GM21717 (cell line): ENCODE data around the gene PTPN23.

Source experiments
- ATAC-seq: cut with Tn5 transposase; IDR thresholded peaks from one replicate; pipeline ENCODE4 v1.9.1; 2021; ENCODE audit warnings: mild to moderate bottlenecking, moderate library complexity; ENCODE audit not compliant: unreplicated experiment

Gene PTPN23

DNA sequence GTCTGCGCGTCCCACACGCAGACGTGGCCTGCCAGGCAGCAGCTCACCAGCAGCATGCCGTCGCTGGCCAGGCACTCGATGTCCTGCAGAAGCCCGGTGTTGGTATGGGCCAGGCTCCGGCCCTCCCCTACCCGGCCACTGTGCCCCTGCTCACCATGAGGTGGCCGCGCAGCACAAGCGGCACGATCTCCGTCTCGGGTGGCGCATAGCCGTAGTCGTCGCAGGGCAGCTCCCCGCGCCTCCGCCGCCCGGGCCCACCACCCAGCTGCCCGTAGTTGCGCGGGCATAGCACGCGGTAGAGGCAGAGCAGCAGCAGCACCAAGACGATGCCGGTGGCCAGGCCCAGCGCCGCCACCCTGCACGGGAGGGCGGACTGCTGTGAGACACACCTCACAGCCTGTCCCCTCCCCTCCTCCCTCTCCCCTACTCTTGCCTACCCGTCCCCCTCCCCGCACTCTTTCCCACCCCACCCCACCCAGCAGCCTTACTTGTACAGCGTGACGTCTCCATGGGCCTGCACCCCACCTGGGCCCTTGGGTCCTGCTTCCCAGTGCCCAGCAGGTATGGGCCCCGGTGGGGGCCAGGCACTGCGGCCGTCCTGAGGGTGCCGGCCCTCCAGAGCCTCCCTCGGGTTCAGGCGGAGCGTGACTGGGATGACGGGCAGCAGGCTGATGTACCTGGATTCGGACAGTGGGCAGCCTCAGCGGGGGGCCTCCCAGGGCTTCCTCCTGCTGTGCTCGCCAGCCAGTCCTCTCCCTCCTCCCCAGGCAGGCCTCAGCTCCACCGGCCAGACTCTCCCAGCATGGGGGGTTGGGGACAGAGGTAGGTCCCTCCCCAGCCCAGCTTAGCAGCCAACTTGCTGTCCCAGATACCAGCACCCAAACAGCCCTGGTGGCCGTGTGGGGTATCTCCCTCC, 37.6 kb downstream of the PTPN23 start:
- ATAC-seq: no peak

DNA sequence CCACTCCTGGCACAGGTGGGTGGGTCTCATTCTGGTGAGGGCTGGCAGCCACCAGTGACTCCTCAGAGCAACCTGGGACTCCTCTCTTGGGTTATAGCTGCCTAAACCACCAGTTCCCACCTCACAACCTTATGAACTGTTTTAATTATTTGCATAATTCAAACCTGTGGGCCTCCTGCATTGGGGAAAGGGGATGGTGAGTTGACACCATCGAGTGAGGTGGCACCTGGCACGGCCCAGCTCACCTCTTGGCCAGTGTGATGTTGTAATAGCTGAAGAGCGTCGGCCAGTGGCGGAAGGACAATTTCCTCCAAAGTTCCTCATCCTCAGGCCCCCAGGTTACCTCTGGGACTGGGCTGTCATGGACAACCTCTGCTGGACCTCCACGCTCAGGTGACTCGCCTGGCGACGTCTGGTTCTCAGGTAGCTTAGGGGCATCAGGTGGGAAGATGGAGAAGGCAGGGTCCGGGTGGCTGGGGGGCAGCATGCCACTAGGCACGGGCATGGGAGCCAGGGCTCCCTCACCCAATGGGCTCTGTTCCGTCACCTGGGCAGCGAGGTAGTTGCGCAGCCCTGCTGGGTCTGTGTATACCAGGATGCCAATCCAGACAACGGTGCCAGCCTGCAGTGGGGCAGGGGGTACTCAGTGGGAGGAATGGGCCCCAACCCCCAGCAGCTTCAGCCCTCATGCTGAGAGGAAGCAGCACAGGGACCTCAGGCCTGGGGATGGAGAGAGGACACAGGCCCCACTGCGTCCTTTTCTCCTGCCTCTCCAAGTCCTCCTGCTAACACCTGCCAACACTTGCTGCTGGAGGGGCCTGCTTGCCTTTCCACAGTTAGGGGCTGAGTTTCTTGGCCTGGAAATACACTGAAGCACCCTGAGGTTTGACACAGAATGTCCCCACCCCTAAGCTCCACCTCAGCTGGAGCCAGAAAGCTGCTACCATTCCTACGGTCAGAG, 38.5 kb downstream of the PTPN23 start:
- no peak for ATAC-seq

DNA sequence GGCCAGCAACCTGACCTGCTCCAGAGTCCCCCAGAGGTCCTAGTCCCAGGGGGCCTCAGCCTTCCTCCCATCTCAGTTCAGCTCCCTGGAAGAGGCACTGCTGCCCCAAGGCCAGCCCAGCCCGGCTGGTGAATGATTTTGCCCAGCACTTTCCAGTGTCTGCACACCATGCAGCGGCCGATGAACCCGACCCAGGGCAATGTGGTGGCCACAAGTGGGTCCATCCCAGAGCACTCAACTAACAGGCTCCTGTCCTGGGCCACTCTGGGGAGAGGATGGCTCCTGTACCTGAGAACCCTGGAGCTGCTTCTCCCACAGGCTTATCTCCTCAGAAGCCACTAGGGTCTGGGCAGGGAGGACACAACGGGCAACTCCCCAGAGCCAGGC, 39.2 kb downstream of the PTPN23 start:
- ATAC-seq: no peak

DNA sequence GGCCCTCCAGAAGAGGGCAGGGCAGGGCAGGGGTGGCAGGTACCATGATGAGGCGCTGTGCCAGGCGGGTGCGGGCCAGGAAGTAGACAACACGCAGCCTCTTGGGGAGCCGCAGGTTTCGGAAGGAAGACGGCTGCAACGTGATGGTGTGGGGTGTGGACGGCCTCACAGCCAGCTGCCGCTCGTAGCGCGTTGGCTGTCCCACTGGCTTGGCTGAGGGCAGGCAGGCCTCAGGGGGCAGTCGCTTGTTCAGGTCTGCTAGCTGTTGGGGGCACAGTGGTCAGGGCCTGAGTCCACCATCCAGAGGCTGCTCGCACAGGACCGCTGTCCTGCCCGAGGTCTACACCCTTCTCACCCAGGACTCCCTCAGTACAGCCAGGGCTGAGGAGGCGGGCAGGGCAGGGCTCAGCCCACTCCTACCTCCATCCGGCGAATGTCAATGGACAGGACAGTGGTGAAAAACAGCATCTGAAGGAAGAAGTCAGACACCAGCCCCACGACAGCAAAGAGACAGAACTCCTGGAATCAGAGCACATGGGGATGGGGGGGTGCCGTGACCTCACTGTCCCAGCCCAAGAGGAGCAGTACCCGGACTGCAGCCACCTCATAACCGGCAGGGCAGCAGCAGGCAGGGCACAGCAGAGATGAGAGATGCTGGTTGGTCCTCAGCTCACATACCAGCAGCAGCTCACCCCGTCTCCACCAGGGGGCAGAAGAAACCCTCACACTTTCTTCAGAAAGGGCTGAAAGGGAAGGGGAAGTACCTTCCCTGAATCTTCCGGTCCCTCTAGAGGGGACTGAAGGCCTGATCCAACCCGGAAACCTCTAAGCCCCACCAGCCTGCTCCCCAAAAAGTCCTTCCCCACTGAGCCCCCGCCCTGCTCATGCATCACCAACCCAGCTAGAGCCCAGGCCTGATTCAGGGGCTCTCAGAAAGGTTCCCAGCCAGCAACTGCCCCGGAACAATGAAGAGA, 40.0 kb downstream of the PTPN23 start:
- ATAC-seq: peak; percentile 60

DNA sequence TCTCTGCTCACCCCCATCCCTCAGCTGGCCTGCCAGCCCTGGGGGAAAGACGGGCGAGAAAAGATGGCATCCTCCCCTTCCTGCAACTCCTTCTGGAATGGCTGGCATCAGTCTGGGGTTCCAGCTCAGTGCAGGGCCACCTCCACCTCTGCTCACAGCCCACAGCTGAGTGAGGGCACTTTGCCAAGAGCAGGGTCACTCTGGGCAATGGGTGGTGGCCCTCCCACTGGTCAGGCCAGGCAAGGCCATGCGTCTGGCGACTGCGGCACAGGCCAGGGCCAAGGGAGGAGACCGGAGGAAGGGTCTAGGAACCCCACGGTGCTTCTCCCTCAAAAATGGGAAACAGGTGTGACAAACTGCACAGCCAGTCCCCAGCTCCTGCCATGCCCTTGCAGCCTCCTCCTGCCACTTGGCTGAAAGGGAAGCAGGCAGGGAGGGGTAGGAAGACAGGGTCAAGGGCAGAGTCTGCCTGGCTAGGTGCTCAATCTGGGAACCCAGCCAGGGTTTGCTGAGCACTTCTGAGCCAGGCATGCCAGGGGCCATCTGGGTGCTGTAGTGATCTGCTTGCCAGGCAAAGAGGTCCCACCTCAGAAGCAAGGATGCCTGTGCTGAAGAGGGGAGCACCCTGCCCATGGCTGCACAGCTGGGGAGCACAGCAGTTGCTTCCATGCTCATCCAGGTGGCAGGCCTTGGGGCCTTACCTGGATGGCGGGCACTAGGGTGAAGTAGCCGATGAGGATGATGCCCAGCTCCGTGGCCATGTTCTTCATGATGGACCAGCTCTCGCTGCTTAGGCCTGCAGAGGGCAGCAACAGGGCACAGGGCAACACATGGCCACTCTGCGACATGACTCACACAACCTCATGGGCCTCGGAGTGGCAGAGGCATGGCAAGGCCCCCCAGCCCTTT, 41.2 kb downstream of the PTPN23 start:
- ATAC-seq: no peak

DNA sequence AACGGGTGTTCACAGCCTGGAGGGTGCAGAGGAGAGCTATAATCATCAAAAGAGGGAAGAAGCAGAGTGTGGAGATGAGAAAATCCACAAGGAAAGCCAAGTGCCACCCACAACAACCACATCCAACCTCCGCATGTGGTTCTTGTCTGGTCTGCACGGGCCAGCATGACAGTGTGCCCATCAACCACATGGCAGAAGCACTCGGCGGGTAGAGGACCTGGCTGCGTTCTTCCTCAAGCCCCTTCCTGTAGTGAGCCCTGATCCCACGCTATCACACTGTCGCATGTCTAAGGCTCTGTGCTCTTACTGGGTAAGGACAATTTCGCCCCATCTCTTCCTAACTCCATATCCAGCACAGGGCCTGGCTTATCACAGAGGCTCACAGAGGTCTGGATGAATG, 41.9 kb downstream of the PTPN23 start:
- no peak for ATAC-seq

DNA sequence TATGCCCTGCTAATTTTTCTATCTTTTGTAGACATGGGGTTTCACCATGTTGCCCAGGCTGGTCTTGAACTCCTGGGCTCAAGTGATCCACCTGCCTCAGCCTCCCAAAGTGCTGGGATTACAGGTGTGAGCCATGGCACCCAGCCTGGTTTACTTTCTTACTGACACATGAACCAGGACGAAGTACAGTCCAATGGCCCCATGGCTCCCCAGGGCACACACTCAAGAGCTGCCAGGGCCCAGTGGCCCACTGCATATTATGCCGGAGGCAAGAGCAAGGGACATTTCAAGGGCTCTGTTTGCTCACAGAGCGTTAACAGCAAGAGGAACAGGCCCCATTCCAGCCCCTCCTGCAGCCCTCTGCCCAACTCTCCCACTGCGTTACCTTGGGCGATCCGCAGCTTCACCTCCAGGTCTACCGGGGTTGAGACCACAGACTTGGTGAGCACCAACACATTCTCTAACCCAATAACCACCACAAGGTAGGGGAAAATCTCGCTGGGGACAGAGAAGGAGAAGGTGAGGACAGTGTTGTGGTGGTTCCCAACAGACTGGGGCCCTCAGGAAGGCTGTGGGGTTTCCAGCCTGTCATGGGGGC, 42.8 kb downstream of the PTPN23 start:
- no peak for ATAC-seq

DNA sequence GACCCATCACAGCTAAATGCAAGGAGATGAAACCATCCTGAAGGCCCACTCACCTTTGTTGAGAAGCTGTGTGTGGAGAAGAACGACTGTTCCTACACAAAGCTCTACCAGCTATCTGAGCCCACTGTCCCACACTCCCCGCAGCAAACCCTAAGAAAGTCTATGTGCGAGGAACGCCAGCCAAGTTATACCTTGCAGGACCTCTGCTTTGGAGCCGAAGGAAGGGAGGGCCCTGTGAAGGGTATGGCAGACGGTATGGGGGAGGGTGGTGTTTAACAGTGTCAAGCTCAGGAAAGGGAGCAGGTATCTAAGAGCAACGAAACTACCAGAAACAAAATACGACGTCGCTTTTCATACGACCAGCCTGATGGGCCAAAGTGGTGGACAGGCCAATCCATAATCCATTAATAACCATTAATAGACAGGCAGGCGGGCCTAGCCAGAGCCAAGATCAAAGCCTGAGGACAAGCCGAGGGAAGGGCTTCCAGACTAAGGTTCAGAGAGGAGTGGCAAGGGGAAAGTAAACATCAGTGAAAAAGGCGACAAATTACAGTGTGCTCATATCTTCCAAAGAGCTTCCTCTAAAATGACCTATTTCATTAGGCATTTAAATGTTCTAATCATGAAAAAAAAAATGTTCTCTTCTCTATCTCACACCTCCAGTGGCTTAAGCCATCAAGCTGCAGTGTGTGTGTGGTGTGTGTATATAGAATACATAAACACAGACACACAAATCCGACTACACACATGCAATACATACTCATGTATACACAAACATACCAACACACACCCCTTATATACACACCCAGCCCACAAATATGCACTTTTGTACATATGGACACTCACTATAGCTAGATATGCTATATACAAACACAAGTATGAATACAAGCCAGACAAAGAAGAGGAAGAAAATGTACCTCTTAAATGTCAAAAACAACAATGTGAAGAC, 43.9 kb downstream of the PTPN23 start:
- ATAC-seq: no peak

DNA sequence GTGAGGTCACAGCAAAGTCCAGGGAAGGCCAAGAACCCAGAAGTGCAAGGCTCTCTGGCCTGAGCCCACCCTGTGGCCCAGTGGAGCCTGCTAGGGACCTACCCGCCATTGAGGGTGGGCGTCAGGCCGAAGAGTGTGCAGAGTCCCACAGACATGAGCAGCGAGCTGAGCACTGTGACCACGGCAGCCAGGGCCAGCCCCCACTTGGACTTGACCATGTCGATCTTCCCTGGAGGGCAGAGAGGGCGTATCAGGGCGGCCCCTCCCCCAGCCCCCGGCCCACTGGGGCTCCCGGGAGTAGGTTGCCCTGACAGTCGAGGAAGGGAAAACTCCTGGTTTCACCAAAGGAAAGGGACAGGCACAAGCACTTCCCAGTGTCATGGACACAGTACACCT, 44.6 kb downstream of the PTPN23 start:
- ATAC-seq: no peak

DNA sequence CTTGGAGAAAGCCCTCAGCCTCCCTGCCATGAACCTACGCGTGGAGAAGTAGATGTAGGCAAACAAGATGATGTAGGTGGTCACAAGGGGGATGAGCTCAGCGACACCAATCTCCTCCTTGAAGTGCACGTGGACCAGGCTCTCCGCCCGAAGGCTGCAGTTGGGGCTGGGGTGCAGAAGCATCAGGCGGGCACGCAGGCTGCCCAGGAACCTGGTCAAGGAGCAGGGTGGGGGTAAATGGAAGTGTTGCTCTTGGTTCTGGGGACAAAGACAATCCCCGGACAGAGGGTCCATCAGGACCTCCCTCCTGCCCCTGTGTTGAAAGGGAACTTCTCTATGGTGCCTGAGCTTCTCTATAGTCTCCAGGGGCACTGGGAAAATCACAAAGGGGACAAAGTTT, 45.1 kb downstream of the PTPN23 start:
- no peak for ATAC-seq

DNA sequence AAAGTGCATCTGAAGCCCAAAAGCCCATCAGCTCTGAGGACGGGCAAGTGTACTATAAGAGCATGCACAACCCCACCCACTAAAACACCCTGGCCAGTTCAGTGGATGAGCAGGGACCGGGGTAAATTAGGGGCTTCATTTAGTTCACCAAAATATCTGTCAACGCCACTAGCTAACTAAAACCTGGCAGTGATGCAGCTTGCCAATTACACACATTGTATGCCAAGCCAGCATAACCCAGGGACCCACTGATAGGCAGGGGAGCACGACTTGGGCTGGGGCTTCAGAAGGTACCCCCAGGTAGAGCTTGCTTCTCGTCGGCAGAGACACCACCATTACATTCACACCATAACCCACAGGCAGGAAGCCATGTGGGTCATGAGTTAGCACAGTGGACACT, 47.0 kb downstream of the PTPN23 start:
- ATAC-seq: no peak

DNA sequence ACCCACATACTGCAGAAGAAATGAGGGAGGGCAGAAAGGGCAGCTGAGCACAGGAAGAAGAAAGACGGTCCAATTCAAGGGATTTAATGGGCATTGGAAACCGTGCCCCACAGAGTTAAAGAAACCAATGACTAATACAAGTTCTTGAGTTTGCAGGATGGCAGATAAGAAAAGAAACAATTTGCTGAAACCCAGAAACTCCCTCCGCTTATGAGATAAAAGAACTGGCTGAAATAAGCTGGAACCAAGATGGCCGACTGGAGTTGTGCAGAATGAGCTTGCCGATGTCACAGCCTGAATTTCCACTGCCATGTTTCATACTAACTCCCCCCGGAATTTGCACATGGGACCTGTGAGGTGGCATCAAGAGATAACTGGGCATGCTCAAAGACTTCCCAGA, 47.8 kb downstream of the PTPN23 start:
- no peak for ATAC-seq

DNA sequence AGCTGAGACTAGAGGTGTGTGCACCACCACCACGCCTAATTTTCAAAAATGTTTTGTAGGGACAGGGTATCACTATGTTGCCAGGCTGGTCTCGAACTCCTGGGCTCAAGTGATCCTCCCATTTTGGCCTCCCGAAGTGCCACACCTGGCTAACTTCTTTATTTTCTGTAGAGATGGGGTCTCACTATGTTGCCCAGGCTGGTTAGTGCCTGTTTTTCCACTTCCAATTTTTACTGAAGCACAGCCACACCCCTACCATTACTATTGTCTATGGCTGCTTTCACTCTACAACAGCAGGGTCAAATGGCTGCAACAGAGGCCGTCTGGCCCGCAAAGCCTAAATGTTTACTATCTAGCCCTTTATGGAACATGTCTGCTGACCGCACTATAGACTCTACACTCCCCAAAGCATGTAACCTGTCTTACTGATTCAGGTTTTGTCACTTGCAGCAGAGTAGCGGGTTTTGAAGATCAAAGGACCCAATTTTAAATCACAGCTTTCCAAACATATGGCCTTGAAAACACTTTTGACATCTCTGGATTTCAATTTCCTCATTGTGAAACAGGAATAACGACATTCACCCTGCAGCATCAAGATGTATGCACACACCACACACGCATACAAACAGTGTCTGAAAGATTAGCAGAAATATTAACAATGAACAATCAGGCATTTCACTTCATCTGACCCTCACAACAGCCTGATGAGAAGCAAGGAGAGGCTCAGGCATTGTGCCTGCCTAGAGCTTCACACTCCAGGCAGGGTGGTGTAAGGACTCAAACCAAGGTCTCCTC, 48.9 kb downstream of the PTPN23 start:
- ATAC-seq: no peak

DNA sequence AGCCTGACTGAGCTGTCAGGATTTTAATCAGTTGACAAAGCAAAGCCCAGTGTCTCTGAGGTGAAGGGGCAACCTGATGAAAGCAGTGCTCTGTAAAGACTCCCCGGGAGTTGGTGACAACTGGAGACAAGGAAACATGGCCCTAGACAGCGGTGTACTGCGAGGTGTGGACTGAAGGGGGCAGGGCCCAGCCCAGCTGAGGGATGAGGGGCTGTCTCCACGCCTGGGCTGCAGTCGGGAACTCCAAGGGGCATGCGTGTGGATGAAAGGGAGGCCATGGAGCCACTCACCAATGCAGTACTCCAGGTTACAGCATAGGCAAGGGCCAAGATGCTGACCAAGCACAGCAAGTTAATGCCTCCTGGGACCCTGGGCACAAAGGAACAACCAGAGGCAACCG, 49.8 kb downstream of the PTPN23 start:
- no peak for ATAC-seq

DNA sequence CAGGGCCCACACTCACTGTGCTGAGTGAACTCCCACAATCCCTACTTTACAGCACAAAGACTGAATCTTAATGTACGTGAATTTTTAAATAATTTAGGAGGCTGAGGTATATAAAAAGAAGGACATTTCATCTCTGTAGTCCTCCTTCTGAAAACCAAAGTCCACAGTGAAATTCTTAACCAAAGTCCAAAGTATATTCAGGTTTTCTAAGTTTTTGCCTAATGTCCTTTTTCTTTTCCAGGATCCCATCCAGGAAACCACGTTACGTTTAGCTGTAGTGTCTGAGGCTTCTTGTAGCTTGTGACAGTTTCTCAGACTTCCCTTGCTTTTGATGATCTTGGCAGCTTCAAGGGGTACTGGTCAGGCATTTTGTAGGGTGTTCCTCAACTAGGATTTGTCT, 50.4 kb downstream of the PTPN23 start:
- ATAC-seq: no peak

DNA sequence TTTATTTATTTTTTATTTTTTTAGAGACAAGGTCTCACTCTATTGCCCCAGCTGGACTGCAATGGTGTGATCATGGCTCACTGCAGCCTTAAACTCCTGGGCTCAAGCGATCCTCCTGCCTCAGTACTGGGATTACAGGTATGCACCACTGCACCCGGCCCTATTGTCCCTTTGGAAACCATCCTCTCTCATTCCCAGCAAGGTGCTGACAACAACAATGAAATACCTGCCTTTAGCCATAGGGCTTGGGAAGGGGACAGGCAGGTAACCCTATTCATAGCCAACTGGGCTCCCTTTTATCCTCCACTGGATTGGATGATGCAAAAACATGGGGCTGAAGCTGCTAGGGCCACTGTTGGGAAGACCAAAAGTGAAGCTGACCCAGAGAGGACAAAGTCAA, 51.9 kb downstream of the PTPN23 start:
- ATAC-seq: no peak

DNA sequence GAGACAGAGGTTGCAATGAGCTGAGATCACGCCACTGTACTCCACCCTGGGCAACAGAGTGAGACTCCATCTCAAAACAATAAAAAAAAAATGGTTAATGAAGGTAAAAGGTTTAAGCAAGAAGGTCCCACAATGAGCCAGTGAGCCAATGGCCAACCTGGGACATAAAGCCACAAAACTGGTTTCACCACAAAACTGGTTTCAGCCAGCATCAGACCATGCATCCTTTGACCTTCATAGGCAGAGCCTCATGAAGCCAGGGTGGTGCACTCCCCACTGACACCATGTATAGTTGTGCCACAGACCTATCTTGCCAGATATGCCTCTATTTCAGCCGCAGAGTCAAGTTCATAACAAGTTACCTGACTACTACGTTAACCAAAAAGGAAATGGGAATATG, 53.0 kb downstream of the PTPN23 start:
- ATAC-seq: no peak
